A549 (cell line): ENCODE results near the gene TUBGCP5. TPM values are rescaled to one million over a fixed set of nuclear protein-coding genes. Genes with fewer than 3 reads are reported as not detected.
A peak's percentile ranks its signal among the peaks of the same experiment; 100 is the strongest.
"Not testable (repeated sequence)": the region's sequence is repeated elsewhere in the genome, so short reads cannot be mapped to it uniquely, and the experiment has no call there.

Source experiments
- ATAC-seq, 2 experiments: fragments of 200-7000 bp in 1 of 2; fragments of >200 bp in 1 of 2; cut with Nextera tagmentation in 1 of 2; cut with Tn5 transposase in 1 of 2; 3 replicates each; pipeline versions ENCODE4 v1.8.0 to v1.9.1; 2018 to 2020; ENCODE audit warnings: mild to moderate bottlenecking in 1 of 2, moderate library complexity in 1 of 2
- CTCF ChIA-PET: fragments of 300-600 bp; sonication (Branson Sonifier 250); formaldehyde crosslinking; extraction: SDS; loops from one replicate; lab custom pipeline; 2021; ENCODE audit warnings: antibody characterized with exemption, inconsistent platforms; lab: Yijun Ruan, JAX
- POLR2A ChIA-PET: fragments of 350-600 bp; formaldehyde crosslinking; extraction: SDS; loops from one replicate; lab custom pipeline; 2021; ENCODE audit warnings: antibody characterized with exemption, inconsistent platforms; lab: Yijun Ruan, JAX
- DNase-seq, 2 experiments: peaks; one replicate each; pipeline versions ENCODE4 v3.0.0 to v3.0.0-alpha.2; 2011 to 2016; ENCODE audit warnings: low read depth in 1 of 2, low spot score in 1 of 2
- FAIRE-seq: peaks from 2 replicates; lab custom pipeline; 2011; peaks lifted over from hg19 to GRCh38; lab: Jason Lieb, UNC
- H3K27ac ChIP-seq, 2 experiments: fragments of >200 bp; sonication (Bioruptor Twin); formaldehyde crosslinking; 3 replicates each; pipeline ENCODE4 v1.5.1; 2016 to 2017
- H3K4me1 ChIP-seq: fragments of >200 bp; sonication (Bioruptor Twin); formaldehyde crosslinking; 3 replicates; pipeline ENCODE4 v1.6.1; 2016
- H3K4me2 ChIP-seq: fragments of >200 bp; sonication (Bioruptor Twin); formaldehyde crosslinking; 3 replicates; pipeline ENCODE4 v1.6.1; 2016
- H3K4me3 ChIP-seq: fragments of >200 bp; sonication (Bioruptor Twin); formaldehyde crosslinking; 3 replicates; pipeline ENCODE4 v1.5.1; 2016
- H3K9me3 ChIP-seq: fragments of >200 bp; sonication (Bioruptor Twin); formaldehyde crosslinking; 3 replicates; pipeline ENCODE4 v1.6.1; 2016
- BCL3 ChIP-seq: fragments of >200 bp; sonication (Bioruptor Twin); formaldehyde crosslinking; IDR thresholded peaks from 3 replicates; pipeline ENCODE4 v1.6.1; 2016
- BHLHE40 ChIP-seq: IDR thresholded peaks from 2 replicates; pipeline ENCODE4 v1.6.1; 2012; ENCODE audit warnings: low read depth, low read length, inconsistent platforms
- CHD2 ChIP-seq: fragments of 150-350 bp; IDR thresholded peaks from 2 replicates; pipeline ENCODE4 v1.6.1; 2014; ENCODE audit warnings: low read length; ENCODE audit not compliant: partially characterized antibody
- EHMT2 ChIP-seq: fragments of 200-600 bp; sonication (generic); IDR thresholded peaks from 2 replicates; pipeline ENCODE4 v1.6.1; 2016; ENCODE audit warnings: antibody characterized with exemption, low read depth, mild to moderate bottlenecking, moderate library complexity
- ELK1 ChIP-seq: fragments of 150-350 bp; IDR thresholded peaks from 2 replicates; pipeline ENCODE4 v1.6.1; 2014; ENCODE audit warnings: low read depth, mild to moderate bottlenecking, low read length
- FOSB ChIP-seq: fragments of 250-450 bp; sonication (Bioruptor Pico); IDR thresholded peaks from 2 replicates; pipeline ENCODE4 v1.5.0; 2020; ENCODE audit warnings: mild to moderate bottlenecking, moderate library complexity
- FOSL2 ChIP-seq, 2 experiments: fragments of 450-650 bp in 1 of 2; fragments of >200 bp in 1 of 2; sonication (Bioruptor Twin) in 1 of 2; formaldehyde crosslinking; IDR thresholded peaks; 2 replicates each; pipeline versions ENCODE4 v1.5.0 to v1.6.1; 2016 to 2020; ENCODE audit warnings: mild to moderate bottlenecking in 1 of 2, moderate library complexity in 1 of 2
- HDAC2 ChIP-seq: fragments of 200-600 bp; sonication (generic); IDR thresholded peaks from 2 replicates; pipeline ENCODE4 v1.6.1; 2016
- HOXB5 ChIP-seq: fragments of 250-450 bp; sonication (Bioruptor Pico); IDR thresholded peaks from 2 replicates; pipeline ENCODE4 v1.5.0; 2020; ENCODE audit warnings: mild to moderate bottlenecking, moderate library complexity
- JUN ChIP-seq, 2 experiments: fragments of >200 bp; sonication (Bioruptor Twin); formaldehyde crosslinking; IDR thresholded peaks; 2 replicates in 1 of 2; 3 replicates in 1 of 2; pipeline ENCODE4 v1.6.1; 2016 to 2017
- KDM5A ChIP-seq: fragments of 200-600 bp; sonication (generic); IDR thresholded peaks from 2 replicates; pipeline ENCODE4 v1.6.1; 2016; ENCODE audit warnings: antibody characterized with exemption, mild to moderate bottlenecking
- MYC ChIP-seq: IDR thresholded peaks from 2 replicates; pipeline ENCODE4 v1.6.1; 2012; ENCODE audit warnings: mild to moderate bottlenecking, inconsistent platforms, low read length, improper control_type of control experiment, borderline replicate concordance
- NR3C1 ChIP-seq: fragments of >200 bp; sonication (Bioruptor Twin); formaldehyde crosslinking; IDR thresholded peaks from 3 replicates; pipeline ENCODE4 v1.6.1; 2017
- PHF8 ChIP-seq: fragments of 200-600 bp; sonication (generic); IDR thresholded peaks from 2 replicates; pipeline ENCODE4 v1.6.1; 2016; ENCODE audit warnings: low read depth, mild to moderate bottlenecking, antibody characterized with exemption, moderate library complexity, borderline replicate concordance
- POLR2A ChIP-seq: IDR thresholded peaks from 2 replicates; pipeline ENCODE4 v1.6.1; 2012; ENCODE audit warnings: mild to moderate bottlenecking, low read length
- POLR2AphosphoS2 ChIP-seq: conservative IDR thresholded peaks from 2 replicates; pipeline ENCODE4 v1.6.1; 2012; ENCODE audit warnings: low read length, improper control_type of control experiment, inconsistent platforms
- RARB ChIP-seq: fragments of 250-450 bp; sonication (Bioruptor Pico); IDR thresholded peaks from 2 replicates; pipeline ENCODE4 v1.8.0; 2021; ENCODE audit warnings: mild to moderate bottlenecking, moderate library complexity
- RFX5 ChIP-seq: fragments of 450-650 bp; IDR thresholded peaks from 2 replicates; pipeline ENCODE4 v1.7.1; 2014; ENCODE audit warnings: antibody characterized with exemption, mild to moderate bottlenecking, moderate library complexity
- SREBF2 ChIP-seq: fragments of 450-650 bp; IDR thresholded peaks from 2 replicates; pipeline ENCODE4 v1.6.1; 2014; ENCODE audit warnings: mild to moderate bottlenecking, moderate library complexity
- TP53 ChIP-seq: fragments of 250-450 bp; sonication (Bioruptor Pico); IDR thresholded peaks from 2 replicates; pipeline ENCODE4 v1.5.0; 2021; ENCODE audit warnings: mild to moderate bottlenecking, moderate library complexity
- ZSCAN20 ChIP-seq: fragments of 250-450 bp; sonication (Bioruptor Pico); IDR thresholded peaks from 2 replicates; pipeline ENCODE4 v1.8.0; 2022; ENCODE audit warnings: mild to moderate bottlenecking, moderate library complexity
- WGBS: methylation state at CpG from one replicate; pipeline ENCODE4 v1.1.6; 2017; ENCODE audit errors: missing lambda C conversion rate; 5-methylcytosine and 5-hydroxymethylcytosine counted together
- polyA plus RNA-seq, 4 experiments: library from polyadenylated mRNA; depleted of rRNA in 3 of 4; stranded (reverse); fragments of >200 nt; fragmentation: RNase III in 1 of 4; extraction: RNeasy Plus Mini Kit Qiagen cat#74134 plus additional on column Dnase treatment in 1 of 4; gene quantifications; 2 replicates in 3 of 4; 3 replicates in 1 of 4; pipeline ENCODE4 v1.2.3, GENCODE V29; 2011 to 2017

Gene TUBGCP5
- polyA plus RNA-seq, 2 of the 4 experiments (the other 2 are of a cell fraction) = 26.3 to 41.0 TPM

- H3K4me3 ChIP-seq = no peak overlapping the region
- no peak for FAIRE-seq
- H3K27ac ChIP-seq = no peak overlapping the region
- peak in 1 of 2 experiments; percentile 20 for DNase-seq
- no peaks in the 10 kb centered on the region for H3K4me1 ChIP-seq
- no peaks in the 10 kb centered on the region for H3K9me3 ChIP-seq
- peak; percentile 61 to 63 for ATAC-seq
- POLR2A ChIA-PET = no interaction called here
- WGBS = 83% methylated on average over 7 of the region's 7 CpGs
- no peak overlapping the region for H3K4me2 ChIP-seq
- CTCF ChIA-PET = interaction anchor here (0.5 kb wide), 1 partner anchor 59 kb away, joined by 5 read pairs; no protein-coding TSS in a partner anchor
- no peak for TF ChIP-seq BCL3
- no peak for TF ChIP-seq TP53 (CRISPR knock-in tag)
- TF ChIP-seq FOSB (CRISPR knock-in tag) = no peak
- no peak for TF ChIP-seq BHLHE40
- no peak for TF ChIP-seq RFX5
- no peak for TF ChIP-seq SREBF2
- no peak for TF ChIP-seq POLR2A
- TF ChIP-seq POLR2AphosphoS2 = no peak
Observed at GRCh38 chr15:22989576-22990477, 49.5 kb downstream of the TUBGCP5 start.

- ChIA-PET POLR2A (no interaction called here), CTCF (no interaction called here)
- no peak for ATAC-seq
- no peak overlapping the region for H3K27ac ChIP-seq
- no peak for TF ChIP-seq EHMT2
- TF ChIP-seq ELK1 = no peak
- no peak for TF ChIP-seq PHF8
- TF ChIP-seq ZSCAN20 (CRISPR knock-in tag) = no peak
- TF ChIP-seq TP53 (CRISPR knock-in tag) = no peak
- no peak for TF ChIP-seq NR3C1
- 91% methylated on average over 7 of the region's 7 CpGs for WGBS
- no peaks in the 10 kb centered on the region for H3K4me1 ChIP-seq
- no peak for FAIRE-seq
- H3K9me3 ChIP-seq = no peaks in the 10 kb centered on the region
- no peak overlapping the region for H3K4me2 ChIP-seq
- no peak for DNase-seq
- H3K4me3 ChIP-seq = no peak overlapping the region
Observed at GRCh38 chr15:22988811-22989210, 50.6 kb downstream of the TUBGCP5 start.

- H3K4me2 ChIP-seq; H3K27ac ChIP-seq; FAIRE-seq; POLR2A ChIA-PET; H3K4me3 ChIP-seq; H3K4me1 ChIP-seq; H3K9me3 ChIP-seq; ATAC-seq; DNase-seq; CTCF ChIA-PET; TF ChIP-seq FOSL2 (IDR thresholded peaks at IDR 0.05): not testable (repeated sequence)
- TF ChIP-seq FOSL2 (CRISPR knock-in tag; IDR thresholded peaks at IDR 0.05) = peak; percentile 5; the same call in 1 of the 2 replicates
- WGBS = 90% methylated on average over 11 of the region's 11 CpGs
Observed at GRCh38 chr15:22981931-22982330, 57.4 kb downstream of the TUBGCP5 start.

- DNase-seq (peak in 1 of 2 experiments; percentile 13), FAIRE-seq (no peak), ATAC-seq (no peak)
- Histone ChIP-seq H3K4me2 (peak overlapping the region; percentile 84), H3K27ac (peak overlapping the region; percentile 84 to 95), H3K4me3 (peak overlapping the region; percentile 85), H3K4me1 (peaks cover 9% of the 10 kb centered on the region), H3K9me3 (no peaks in the 10 kb centered on the region)
- 82% methylated on average over 30 of the region's 30 CpGs for WGBS
- CTCF ChIA-PET = no interaction called here
- POLR2A ChIA-PET = interaction anchor here (3.0 kb wide), 1 partner anchor 58 kb away, joined by 17 read pairs; the partner anchor contains the start of gene TUBGCP5
- TF ChIP-seq KDM5A = no peak
- no peak for TF ChIP-seq JUN (IDR thresholded peaks at IDR 0.05)
- no peak for TF ChIP-seq HDAC2
- TF ChIP-seq RARB = no peak
- TF ChIP-seq MYC = no peak
- no peak for TF ChIP-seq CHD2
- TF ChIP-seq HOXB5 (CRISPR knock-in tag) = no peak
- no peak for TF ChIP-seq BCL3
Observed at GRCh38 chr15:22981051-22981840, 58.1 kb downstream of the TUBGCP5 start.
